ENCODE measurements around the gene ANKRD11.
"Not testable (repeated sequence)": the region's sequence is repeated elsewhere in the genome, so short reads cannot be mapped to it uniquely, and the experiment has no call there.

ANKRD11 gene

DNA sequence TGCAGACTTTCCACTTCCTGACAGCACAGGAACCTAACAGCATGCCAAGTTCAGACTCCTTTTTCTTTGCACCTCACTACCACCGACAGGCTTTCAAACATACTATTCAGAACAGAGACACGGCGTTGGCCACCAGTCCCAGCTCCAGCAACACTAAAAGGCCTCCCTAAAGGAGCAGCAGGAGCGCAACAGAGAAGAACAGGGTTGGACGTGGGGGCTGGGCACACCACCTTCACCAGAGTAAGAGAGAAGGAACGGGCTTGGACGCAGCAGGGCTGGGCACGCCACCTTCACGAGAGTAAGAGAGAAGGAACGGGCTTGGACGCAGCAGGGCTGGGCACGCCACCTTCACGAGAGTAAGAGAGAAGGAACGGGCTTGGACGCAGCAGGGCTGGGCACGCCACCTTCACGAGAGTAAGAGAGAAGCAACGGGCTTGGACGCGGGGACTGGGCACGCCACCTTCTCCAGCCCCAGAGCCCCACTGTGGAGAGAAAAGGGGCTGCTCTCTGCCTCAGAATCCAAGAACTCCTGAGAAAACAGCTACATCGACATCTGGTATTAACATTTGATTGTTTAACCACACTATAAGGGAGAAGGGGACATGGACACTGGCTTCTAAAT lies 56.9 kb downstream of the ANKRD11 start:
- DNase-seq (ENCODE audit: low read depth in 2 of 3, low spot score in 2 of 3) = not testable (repeated sequence)

GRCh38 chr16:89431630-89432029 lies 58.7 kb downstream of the ANKRD11 start:
- no peak for DNase-seq (ENCODE audit: low read depth in 2 of 3, low spot score in 2 of 3)

GRCh38 chr16:89431158-89431584 lies 59.2 kb downstream of the ANKRD11 start:
- no peak for DNase-seq (ENCODE audit: low read depth in 2 of 3, low spot score in 2 of 3)

DNA sequence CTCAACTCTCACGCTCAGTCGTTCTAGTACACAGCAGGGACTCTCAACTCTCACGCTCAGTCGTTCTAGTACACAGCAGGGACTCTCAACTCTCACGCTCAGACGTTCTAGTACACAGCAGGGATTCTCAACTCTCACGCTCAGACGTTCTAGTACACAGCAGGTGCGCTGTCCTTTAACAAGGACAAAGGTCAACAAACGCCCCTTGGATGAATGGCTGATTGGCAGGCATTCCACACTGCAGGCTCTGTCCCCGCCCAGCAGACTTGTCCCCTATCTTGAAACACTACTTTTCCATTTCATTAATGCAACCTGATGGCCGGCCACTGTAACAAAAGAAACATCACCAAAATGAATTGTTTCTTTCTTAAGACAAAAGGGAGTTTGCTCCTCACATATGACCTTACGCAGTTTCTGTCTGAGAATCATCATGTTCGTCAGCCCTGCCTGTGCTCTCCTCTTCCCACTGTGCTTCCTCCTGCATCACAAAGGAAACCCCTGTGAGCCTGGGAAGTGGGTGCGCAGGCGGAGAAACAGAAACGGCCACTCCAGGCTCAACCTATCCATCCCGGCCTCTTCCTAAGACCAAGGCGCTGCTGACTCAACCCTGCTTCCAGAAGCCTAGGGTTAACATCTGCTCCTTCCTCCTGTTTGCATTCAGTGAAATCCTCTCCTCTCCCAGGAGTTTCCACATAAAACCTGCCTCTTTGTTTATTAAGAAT lies 59.8 kb downstream of the ANKRD11 start:
- DNase-seq (ENCODE audit: low read depth in 2 of 3, low spot score in 2 of 3) = no peak

DNA sequence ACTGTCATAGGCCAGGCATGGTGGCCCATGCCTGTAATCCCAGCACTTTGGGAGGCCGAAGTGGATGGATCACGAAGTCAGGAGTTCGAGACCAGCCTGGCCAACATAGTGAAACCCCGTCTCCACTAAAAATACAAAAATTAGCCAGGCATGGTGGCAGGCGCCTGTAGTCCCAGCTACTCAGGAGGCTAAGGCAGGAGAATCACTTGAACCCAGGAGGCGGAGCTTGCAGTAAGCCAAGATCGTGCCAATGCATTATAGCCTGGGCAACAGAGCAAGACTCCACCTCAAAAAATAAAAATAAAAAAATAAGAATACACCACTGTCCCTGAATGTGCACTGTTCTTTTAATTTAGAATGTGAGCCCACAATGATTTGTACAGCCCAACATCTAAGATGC lies 61.8 kb downstream of the ANKRD11 start:
- not testable (repeated sequence) for DNase-seq (ENCODE audit: low read depth in 2 of 3, low spot score in 2 of 3)

DNA sequence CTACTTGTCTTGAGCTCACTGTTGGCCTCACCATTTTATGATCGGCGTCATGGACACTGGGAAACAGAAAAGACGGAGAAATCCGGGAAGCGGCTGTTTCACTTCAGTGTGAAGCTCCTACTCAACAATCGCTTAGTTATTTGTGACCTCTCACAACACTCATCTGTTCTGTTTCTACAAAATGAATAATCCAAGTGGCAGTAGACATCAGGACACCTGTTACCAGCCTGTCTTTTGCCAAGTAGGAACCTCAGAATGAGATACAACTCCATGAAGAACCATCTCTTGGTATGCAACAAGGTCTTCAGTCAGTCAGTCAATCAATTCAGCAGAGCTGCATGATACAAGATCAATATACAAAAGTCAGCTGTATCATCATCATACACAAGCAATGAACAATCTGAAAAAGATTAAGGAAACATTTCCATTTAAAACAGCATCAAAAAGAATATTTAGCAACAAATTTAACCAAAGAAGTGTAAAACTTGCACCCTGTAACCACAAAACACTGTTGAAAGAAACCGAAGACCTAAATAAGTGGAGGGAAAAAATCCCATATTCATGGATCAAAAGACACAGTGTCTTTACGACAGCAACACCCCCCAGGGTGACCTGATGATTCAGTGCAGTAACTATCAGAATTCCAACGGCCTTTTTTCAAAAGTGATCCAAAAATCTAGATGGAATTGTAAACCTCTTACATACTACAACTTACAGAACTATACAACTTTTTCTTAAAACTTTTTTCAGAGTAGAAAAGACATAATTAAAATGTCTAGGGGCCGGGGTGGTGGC lies 63.4 kb downstream of the ANKRD11 start:
- DNase-seq (ENCODE audit: low read depth in 2 of 3, low spot score in 2 of 3) = no peak

- DNase-seq (ENCODE audit: low read depth in 2 of 3, low spot score in 2 of 3) = no peak
Measured at GRCh38 chr16:89425523-89425922, 64.8 kb downstream of the ANKRD11 start.

- no peak for DNase-seq (ENCODE audit: low read depth in 2 of 3, low spot score in 2 of 3)
Measured at GRCh38 chr16:89423681-89424260, 66.6 kb downstream of the ANKRD11 start.

DNA sequence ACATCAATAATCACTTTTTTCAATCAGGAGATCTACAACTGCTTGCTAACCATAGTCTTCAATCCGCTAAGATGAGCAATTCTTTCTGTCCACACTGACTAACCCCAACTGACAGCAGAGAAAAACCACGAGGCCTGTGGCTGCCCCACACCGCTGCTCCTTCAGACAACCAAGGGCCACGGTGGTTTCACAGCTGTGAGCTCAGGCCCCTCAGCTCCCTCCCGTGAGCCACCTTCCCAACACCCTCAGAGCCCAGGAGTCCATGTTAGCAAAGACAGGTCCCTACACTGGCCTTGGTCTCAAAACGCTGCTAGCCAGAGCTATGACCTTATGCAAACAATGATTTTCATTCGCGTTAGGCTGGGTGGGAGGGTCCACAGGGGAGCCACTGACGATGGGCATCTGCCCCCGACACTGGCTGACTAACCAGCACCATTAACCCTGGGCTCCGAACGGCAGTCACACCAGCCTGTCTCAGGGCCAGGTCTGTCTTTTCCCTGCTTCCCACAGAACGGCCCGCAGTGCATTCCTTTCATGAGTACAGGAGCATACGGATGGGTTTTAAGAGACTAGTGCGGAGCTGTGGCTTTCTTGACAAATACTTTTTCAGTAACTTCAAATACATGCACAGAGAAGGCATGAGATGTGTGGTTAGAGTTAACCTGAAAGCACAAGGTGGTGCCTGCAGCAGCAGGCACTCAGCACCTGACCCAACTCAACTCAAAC lies 67.3 kb downstream of the ANKRD11 start:
- peak in 2 of 3 experiments; percentile 58 to 68 for DNase-seq (ENCODE audit: low read depth in 2 of 3, low spot score in 2 of 3)

DNA sequence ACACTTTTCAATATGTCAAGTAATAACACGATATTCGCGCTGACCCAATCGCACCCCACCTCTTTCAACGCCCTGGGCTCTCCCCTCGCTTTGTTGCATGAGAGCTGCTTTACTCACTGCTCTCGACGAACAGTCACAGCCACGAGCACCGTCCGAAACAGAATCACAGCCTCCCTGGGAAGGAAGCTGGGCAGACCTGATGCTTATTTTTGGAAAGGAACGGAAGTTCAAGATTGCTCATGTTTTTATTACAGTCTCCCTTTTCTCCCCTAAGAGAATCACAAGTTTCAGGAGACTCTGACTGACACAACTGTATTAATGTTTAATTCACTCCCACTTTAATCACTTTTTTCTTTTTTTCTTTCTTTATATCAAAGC lies 67.8 kb downstream of the ANKRD11 start:
- peak in 1 of 3 experiments; percentile 40 for DNase-seq (ENCODE audit: low read depth in 2 of 3, low spot score in 2 of 3)

DNA sequence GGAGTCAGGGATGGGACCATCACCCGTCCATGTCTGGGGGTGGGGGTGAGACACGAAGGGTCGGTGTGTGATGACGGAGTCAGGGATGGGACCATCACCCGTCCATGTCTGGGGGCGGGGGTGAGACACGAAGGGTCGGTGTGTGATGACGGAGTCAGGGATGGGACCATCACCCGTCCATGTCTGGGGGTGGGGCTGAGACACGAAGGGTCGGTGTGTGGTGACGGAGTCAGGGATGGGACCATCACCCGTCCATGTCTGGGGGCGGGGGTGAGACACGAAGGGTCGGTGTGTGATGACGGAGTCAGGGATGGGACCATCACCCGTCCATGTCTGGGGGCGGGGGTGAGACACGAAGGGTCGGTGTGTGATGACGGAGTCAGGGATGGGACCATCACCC lies 69.1 kb downstream of the ANKRD11 start:
- not testable (repeated sequence) for DNase-seq (ENCODE audit: low read depth in 2 of 3, low spot score in 2 of 3)

DNA sequence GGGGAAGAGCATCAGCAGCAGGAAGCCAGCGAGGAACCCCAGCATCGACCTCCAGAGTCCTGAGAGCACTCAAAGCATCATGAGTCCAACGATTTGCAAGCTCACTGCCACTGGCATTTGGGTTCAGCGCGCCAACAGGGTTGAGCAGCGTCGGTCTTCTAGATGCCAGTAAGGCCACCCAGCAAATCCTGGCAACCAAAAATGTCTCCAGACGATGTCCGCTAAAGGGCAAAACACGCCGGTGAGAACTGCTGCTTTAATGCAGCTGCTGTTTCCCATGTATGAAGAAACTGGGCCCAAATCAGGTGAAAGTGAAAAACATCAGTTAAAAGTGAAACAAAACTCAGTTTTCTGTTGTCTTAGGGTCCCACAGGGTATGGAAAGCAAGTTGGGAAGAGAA lies 70.2 kb downstream of the ANKRD11 start:
- DNase-seq (ENCODE audit: low read depth in 2 of 3, low spot score in 2 of 3) = no peak

DNA sequence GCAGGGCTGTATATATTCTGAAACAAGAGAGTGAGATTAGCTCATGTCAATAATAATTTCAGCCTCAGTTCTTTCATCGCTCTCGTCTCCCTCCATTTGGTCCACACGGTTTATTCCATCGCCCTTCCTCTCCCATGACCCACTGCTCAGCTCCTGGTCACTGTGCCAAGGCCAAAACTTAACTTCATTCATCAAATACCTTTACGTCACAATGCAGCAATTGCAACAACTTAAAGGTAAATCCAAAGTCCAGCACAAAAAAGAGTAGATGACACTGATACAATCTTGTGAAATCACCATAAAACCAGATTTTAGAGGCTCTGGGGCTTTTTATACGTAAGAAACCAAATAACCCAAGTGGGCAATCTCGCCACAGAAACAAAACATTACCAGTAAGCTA lies 72.0 kb downstream of the ANKRD11 start:
- no peak for DNase-seq (ENCODE audit: low read depth in 2 of 3, low spot score in 2 of 3)

GRCh38 chr16:89417352-89417751 lies 73.0 kb downstream of the ANKRD11 start:
- no peak for DNase-seq (ENCODE audit: low read depth in 2 of 3, low spot score in 2 of 3)

DNA sequence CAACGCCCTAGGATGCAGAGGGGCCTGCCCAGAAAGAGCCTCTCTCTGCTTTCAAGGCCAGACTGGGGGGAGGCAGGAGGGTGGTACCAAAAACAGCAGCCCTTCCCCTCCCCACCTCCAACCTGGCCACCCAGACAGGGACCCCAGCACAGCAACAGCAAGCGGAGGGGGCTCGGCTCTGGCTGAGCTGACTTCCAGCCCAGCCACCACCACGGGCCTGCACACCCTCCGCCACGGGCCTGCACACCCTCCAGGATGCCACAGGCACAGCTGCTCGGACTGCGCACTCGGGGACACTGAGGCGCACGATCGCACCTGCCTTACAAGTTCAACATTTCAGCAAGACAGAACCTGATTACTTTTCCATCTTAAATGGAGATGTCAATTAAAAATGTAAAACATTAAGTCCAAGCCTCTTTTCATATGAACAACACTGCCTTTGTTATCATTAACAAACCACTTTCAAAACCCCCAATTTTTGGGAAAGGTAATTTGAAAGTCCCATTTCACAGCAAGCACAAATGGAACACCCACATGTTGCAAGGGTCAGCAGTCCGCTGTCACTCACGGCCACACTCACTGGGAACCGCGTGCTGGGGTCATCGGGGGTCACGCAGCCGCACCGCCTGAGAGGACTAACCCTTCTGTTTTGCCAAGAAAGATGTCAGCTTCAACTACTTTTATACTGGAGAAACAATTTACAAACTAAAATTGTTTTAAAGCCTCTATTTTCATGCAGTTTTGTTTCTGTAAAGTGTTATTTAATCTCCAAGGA lies 76.4 kb downstream of the ANKRD11 start:
- DNase-seq (ENCODE audit: low read depth in 2 of 3, low spot score in 2 of 3) = no peak

DNA sequence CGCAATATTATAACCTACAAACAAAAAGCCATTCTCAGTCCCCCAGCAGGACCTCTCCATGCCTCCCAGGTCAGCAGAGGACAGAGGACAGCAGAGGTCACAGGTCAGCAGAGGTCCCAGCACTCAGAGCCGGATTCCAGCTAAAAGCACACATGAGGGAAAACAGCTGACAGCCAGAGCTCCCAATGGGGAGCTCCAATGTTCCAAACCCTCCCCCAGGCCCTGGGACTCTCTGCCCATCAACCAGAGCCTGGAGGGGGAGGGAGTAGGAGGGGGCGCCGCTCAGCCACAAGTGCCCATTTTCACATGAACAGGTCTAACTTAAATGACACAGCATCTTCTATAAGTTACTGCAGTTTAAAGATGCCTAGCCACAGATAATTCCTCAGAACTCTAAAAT lies 77.5 kb downstream of the ANKRD11 start:
- no peak for DNase-seq (ENCODE audit: low read depth in 2 of 3, low spot score in 2 of 3)

DNA sequence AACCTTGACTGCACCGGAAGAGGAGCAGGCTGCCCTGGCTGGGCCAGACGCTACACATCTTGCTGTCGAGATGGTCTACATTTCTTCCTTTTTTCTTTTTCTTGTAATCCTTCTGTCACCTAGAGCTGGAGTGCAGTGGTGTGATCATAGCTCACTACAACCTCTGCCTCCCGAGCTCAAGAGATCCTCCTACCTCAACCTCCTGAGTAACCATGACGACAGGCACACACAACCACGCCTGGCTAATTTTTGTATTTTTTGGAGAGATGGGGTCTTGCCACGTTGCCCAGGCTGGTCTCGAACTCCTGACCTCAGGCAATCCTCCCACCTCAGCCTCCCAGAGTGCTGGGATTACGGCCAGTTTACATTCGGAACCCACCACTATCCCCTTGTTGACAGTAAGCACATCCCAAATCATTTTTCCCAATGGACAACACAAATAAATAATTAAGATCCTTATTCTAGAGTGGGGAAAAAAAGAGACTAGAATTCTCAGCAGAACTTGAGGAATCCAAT lies 79.0 kb downstream of the ANKRD11 start:
- no peak for DNase-seq (ENCODE audit: low read depth in 2 of 3, low spot score in 2 of 3)

- no peak for DNase-seq (ENCODE audit: low read depth in 2 of 3, low spot score in 2 of 3)
Measured at GRCh38 chr16:89410794-89411309, 79.5 kb downstream of the ANKRD11 start.

DNA sequence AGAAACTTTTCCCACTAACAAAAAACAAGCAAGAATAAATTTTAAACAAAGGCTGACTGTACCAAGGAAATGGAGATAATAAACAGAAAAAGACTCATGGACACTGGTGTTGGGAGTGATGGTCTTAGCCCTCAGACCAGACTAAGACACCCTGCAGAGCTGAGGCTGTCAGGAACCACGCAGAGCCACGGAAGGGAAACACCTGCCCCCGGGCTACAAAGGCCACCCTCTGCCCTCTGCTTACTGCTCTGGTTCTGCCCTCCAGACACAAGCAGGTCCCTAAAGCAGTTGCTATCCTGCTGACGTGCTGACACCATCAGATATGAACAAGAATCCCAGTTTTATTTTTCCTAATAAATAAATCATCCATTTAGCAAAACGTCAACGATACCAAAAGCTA lies 80.0 kb downstream of the ANKRD11 start:
- no peak for DNase-seq (ENCODE audit: low read depth in 2 of 3, low spot score in 2 of 3)
